Left lung (tissue), 10 donors: ENCODE data around the gene DGKI. TPM values are rescaled to one million over a fixed set of nuclear protein-coding genes. Genes with fewer than 3 reads are reported as not detected.

Experiments
- ATAC-seq: fragments of 200-7000 bp; cut with Tn5 transposase; one replicate; pipeline ENCODE4 v1.9.1; 2020; ENCODE audit warnings: moderate library complexity
- DNase-seq, 4 donors: peaks; one replicate each; pipeline ENCODE4 v3.0.0-alpha.2; 2013 to 2020
- H3K27ac ChIP-seq, 2 donors: fragments of 200-600 bp; sonication (generic) in 1 of 2; one replicate each; pipeline versions ENCODE4 v1.5.0 to v1.8.0; 2020 to 2021
- H3K27me3 ChIP-seq, 2 donors: fragments of 200-600 bp; sonication (generic) in 1 of 2; one replicate each; pipeline versions ENCODE4 v1.5.0 to v1.8.0; 2020 to 2021
- H3K36me3 ChIP-seq, 2 donors: fragments of 200-600 bp; sonication (generic) in 1 of 2; one replicate each; pipeline versions ENCODE4 v1.5.0 to v1.8.0; 2020 to 2021
- H3K4me1 ChIP-seq, 2 donors: fragments of 200-600 bp; one replicate each; pipeline ENCODE4 v1.8.0; 2021
- H3K4me3 ChIP-seq, 2 donors: fragments of 200-600 bp; sonication (generic) in 1 of 2; one replicate each; pipeline versions ENCODE4 v1.5.0 to v1.8.0; 2020 to 2021; ENCODE audit warnings: mild to moderate bottlenecking in 1 of 2
- H3K9me3 ChIP-seq, 2 donors: fragments of 200-600 bp; sonication (generic) in 1 of 2; one replicate each; pipeline versions ENCODE4 v1.5.0 to v1.8.0; 2020 to 2021
- CTCF ChIP-seq, 2 donors: fragments of 200-600 bp; sonication (generic) in 1 of 2; IDR thresholded peaks; one replicate each; pipeline versions ENCODE4 v1.5.0 to v1.8.0; 2021; ENCODE audit warnings: antibody characterized with exemption in 2 of 2
- intact Hi-C, 2 donors: fragments of 100-400 bp; cut with DNase I; formaldehyde crosslinking; loops; one replicate each; pipeline versions ENCODE4 v1.11.2 to v1.14.2; 2022
- polyA plus RNA-seq, 6 donors: library from polyadenylated mRNA; unstranded; fragments of 120-200 nt; gene quantifications; one replicate each; pipeline ENCODE4 v1.2.1, GENCODE V29; 2013; ENCODE audit not compliant: insufficient read length in 6 of 6
- total RNA-seq, 2 donors: library from RNA; stranded (reverse); fragmentation: NEBNext Ultra II Directional; extraction: Animal tissue kit (Norgen Biotek cat#: 25700); gene quantifications; one replicate each; pipeline ENCODE4 v1.2.1, GENCODE V29; 2021
- donor health status: DM: no; HTN: yes; CAD: no.
- donor health status: DM: no; HTN: no; CAD: no.

The DGKI gene
- total and polyA plus RNA-seq, 8 donors = 0.34 to 1.4 (median 0.50) TPM

DNA sequence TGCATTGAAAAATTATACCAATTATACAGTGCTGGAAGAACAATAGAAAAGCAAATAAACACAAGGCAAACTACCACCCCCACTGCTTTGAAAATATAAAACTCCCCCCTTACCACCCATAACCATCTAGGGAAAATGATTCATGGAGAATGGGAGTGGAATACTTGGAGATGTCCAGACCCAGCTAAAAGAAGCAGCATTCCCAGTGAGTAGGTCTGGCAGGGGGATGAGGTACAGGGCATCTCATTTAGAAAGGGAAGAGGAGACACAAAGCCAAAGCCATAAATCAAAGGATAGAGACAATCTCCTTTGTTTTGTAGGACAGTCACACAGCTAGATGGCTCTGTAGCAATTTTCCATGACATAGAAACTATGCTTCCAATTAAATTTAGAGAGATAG lies 36.0 kb upstream of the DGKI start:
- DNase-seq = no peak
- H3K36me3 ChIP-seq = peaks cover 0 to 93% of the 10 kb centered on the region in 2 donors
- H3K27ac ChIP-seq = no peak overlapping the region
- H3K9me3 ChIP-seq = no peaks in the 10 kb centered on the region
- H3K27me3 ChIP-seq = no peaks in the 10 kb centered on the region
- ATAC-seq = no peak
- intact Hi-C loops = no loop called here
- H3K4me1 ChIP-seq = peaks cover 0 to 9% of the 10 kb centered on the region in 2 donors
- H3K4me3 ChIP-seq = no peak overlapping the region
- TF ChIP-seq CTCF (IDR thresholded peaks at IDR 0.05) = no peak

DNA sequence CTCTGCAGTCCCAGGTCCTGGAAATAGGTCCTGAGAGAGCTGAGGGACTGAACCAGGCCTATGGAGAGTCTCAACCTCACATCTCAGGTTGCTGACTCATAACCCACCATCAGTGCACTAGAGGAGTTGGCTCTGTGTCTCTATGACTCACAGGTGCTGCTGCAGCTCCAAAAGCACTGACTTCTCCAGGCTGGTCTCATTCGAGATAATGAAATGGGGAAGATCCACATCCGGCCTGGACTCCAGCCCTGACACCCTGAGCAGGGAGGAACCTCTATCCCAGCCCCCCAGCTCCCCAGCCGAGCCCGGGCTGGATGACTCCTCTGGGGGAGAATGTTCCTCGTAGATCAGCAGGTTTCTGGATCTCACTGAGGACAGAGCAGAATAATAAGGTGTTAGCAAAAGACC lies 35.5 kb upstream of the DGKI start:
- no peak overlapping the region for H3K4me3 ChIP-seq
- intact Hi-C loops = no loop called here
- H3K36me3 ChIP-seq = peaks cover 0 to 94% of the 10 kb centered on the region in 2 donors
- TF ChIP-seq CTCF (IDR thresholded peaks at IDR 0.05) = no peak
- H3K27ac ChIP-seq = no peak overlapping the region
- peak in 1 of 4 donors; percentile 43 for DNase-seq
- no peaks in the 10 kb centered on the region for H3K27me3 ChIP-seq
- ATAC-seq = peak; percentile 56
- peaks cover 0 to 9% of the 10 kb centered on the region in 2 donors for H3K4me1 ChIP-seq
- H3K9me3 ChIP-seq = no peaks in the 10 kb centered on the region

DNA sequence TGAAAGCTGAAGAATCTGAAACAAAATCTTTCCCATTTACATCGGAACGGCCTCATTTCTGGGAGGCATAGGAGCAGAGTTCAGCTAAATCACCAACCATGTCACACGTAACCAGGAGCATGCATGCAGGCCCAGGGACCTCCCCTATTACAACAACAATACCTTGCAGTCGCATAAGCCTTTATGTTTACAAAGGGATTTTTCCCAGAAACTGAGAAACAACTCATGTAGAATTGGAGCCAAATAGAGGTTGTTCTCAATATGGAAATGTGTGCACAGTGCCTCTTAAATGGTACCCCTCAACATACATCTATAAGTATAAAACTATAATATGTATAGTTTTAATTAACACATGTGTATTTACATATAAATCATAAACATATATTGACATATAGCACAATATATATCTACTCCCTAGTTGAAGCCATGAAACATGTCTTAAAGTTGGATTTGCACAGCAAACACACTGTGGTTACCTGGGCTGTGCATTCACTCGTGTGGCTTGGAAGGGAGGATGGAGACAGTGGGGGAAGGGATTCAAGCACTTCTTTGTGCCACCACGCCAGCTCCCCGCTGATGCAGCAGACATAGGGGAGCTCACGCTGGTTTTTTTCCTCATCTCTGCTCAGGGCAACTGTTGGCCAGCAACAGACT lies 35.0 kb upstream of the DGKI start:
- TF ChIP-seq CTCF (IDR thresholded peaks at IDR 0.05) = no peak
- no peak overlapping the region for H3K4me3 ChIP-seq
- intact Hi-C loops = no loop called here
- no peak overlapping the region for H3K27ac ChIP-seq
- peaks cover 0 to 9% of the 10 kb centered on the region in 2 donors for H3K4me1 ChIP-seq
- no peaks in the 10 kb centered on the region for H3K27me3 ChIP-seq
- ATAC-seq = no peak
- no peak for DNase-seq
- H3K36me3 ChIP-seq = peaks cover 0 to 90% of the 10 kb centered on the region in 2 donors
- H3K9me3 ChIP-seq = no peaks in the 10 kb centered on the region

DNA sequence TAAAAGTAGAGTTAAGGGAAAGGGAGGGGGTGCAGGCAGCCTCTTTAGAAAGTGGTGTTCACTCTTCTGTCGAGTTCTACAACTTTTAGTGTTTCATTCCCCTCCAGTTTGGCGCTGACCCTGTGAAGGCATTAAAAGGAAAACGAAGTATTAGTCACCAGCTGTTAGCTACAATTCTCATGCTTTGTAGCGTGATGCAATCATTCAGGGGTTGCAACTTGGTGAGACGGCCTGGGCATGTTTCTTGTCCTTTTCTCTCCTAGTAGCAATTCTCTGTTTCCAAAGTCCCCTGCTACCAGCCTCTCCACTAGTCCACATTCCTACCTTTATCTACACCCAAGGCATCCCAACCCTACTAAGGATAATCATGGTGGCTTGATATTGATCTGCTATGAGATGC lies 33.7 kb upstream of the DGKI start:
- Histone ChIP-seq H3K36me3 (peaks cover 0 to 92% of the 10 kb centered on the region in 2 donors), H3K27ac (no peak overlapping the region), H3K27me3 (no peaks in the 10 kb centered on the region), H3K9me3 (no peaks in the 10 kb centered on the region), H3K4me1 (peaks cover 0 to 9% of the 10 kb centered on the region in 2 donors), H3K4me3 (no peak overlapping the region)
- no peak for ATAC-seq
- DNase-seq = no peak
- intact Hi-C loops = no loop called here
- no peak for TF ChIP-seq CTCF (IDR thresholded peaks at IDR 0.05)

- H3K36me3 ChIP-seq = peaks cover 0 to 87% of the 10 kb centered on the region in 2 donors
- no peak for DNase-seq
- H3K27ac ChIP-seq = peak overlapping the region; percentile 35 to 58
Observed at GRCh38 chr7:137879357-137880158, 32.8 kb upstream of the DGKI start.

More at GRCh38 chr7:137879357-137880158, 32.8 kb upstream of the DGKI start:
- peaks cover 0 to 9% of the 10 kb centered on the region in 2 donors for H3K4me1 ChIP-seq
- no peaks in the 10 kb centered on the region for H3K9me3 ChIP-seq
- no peak overlapping the region for H3K4me3 ChIP-seq
- H3K27me3 ChIP-seq = no peaks in the 10 kb centered on the region
- TF ChIP-seq CTCF (IDR thresholded peaks at IDR 0.05) = no peak
- intact Hi-C loops = no loop called here
- ATAC-seq = peak; percentile 19
